Forelimb muscle (tissue), 1 donor: ENCODE results near the gene APOBEC3A. TPM values are rescaled to one million over a fixed set of nuclear protein-coding genes. Genes with fewer than 3 reads are reported as not detected.
"Not testable (repeated sequence)": the region's sequence is repeated elsewhere in the genome, so short reads cannot be mapped to it uniquely, and the experiment has no call there.

ENCODE experiments used
- DNase-seq: peaks from one replicate; pipeline ENCODE4 v3.0.0-alpha.2; 2013; ENCODE audit warnings: low read depth
- polyA plus RNA-seq: library from polyadenylated mRNA; unstranded; fragments of 120-200 nt; gene quantifications from one replicate; pipeline ENCODE4 v1.2.1, GENCODE V29; 2013; ENCODE audit not compliant: insufficient read length

The APOBEC3A gene
- polyA plus RNA-seq, 1 donor: not detected

DNA sequence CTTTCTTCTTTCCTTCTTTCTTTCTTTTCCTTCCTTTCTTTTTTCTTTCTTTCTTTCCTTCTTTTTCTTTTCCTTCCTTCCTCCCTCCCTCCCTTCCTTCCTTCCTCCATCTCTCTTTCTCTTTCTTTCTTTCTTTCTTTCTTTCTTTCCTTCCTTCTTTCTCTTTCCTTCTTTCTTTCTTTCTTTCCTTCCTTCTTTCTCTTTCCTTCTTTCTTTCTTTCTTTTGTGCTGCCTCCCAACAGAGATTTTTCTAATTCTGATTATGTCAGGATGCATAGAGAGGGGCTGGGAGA is 1.2 kb downstream of the APOBEC3A start:
- DNase-seq: not testable (repeated sequence)

DNA sequence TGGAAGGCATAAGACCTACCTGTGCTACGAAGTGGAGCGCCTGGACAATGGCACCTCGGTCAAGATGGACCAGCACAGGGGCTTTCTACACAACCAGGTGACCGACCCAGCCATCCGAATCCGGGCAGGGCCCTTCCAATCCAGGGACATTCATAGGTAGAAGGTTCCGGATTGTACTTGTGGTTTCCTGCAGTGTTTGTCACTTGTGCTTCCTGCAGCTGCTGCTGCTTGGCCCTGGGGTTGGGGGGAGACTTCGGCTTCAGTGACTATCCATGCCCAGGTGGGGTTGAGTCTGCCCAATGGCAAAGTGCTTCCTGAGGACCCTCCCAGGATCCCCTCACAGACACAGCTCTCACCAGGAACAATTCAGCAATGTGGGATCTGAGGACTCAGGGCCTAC is 2.2 kb downstream of the APOBEC3A start:
- no peak for DNase-seq

DNA sequence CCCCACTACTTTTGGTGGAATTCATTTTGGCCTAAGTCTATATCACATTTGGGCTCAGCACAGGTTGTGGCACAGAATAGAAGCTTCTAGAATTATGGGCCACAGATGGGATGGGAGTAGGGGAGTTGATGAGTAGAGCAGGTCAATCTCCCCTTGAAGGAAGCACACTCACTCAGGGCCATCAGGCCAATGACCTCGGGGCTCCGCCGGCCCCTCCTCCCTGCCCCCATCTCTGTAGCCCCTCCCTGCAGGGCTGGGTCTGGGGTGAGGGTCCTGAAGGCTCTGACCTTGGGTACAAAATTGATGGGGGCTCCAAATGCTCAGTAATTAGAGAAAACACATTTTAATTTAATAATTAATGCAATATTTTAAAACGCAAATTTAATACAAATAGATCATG is 3.3 kb downstream of the APOBEC3A start:
- DNase-seq: not testable (repeated sequence)

- DNase-seq: not testable (repeated sequence)
Measured at GRCh38 chr22:38963291-38963738, 5.9 kb downstream of the APOBEC3A start.

DNA sequence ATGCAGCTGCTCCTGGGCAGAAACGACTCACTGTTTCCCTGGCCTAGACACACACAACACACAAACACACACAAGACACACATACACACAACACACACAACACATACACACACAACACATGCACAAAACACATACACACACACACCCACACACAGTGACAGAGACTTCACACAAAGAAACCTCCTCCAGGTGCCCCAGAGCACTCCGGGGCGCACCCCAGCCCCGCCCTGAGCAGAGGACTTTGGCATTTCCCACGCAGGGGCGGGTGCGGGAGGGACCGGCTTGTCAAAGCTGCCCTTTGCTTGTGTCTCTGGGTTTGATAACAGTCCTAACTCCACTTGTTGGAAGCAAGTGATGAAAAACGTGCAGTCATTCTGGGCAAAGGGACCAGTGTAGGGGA is 6.5 kb downstream of the APOBEC3A start:
- no peak for DNase-seq

GRCh38 chr22:38964306-38964705 is 6.9 kb downstream of the APOBEC3A start:
- DNase-seq: no peak

- DNase-seq: no peak
Measured at GRCh38 chr22:38964989-38965388, 7.6 kb downstream of the APOBEC3A start.

DNA sequence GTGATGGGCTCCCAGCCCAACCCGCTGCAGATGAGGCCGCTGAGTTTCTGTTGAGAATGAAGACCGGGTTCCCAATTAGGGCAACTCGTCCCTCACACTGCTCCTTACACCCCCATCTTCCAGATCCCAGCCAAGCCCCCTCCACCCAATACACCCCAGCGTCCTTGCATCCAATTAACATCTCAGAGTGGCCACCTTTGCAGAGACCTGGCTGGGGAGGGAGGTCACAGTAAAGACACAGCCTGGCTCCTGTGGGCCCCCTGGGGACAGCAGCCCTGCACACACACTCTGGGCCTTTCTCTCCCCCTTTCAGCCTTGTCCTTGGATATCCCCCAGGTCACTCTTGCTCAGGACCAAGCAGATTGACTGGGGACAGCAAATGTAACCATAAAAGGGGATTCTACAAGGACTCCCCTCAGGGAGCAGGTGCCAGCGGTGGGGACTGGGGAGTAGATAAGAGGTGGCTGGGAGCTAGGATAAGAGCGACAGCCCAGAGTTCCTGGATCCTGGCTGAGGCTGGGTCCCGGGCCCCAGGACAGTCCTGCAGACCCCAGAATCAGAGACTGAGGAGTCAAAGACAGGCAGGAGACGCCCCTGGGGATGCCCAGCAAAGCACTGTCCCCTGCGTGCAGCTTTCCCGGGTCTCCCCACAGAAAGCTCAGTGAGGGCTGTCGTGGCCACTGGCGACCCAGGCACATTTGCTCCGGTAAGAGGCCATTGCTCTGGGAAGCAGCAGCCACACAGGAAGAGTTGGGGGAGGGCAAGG is 8.4 kb downstream of the APOBEC3A start:
- no peak for DNase-seq

DNA sequence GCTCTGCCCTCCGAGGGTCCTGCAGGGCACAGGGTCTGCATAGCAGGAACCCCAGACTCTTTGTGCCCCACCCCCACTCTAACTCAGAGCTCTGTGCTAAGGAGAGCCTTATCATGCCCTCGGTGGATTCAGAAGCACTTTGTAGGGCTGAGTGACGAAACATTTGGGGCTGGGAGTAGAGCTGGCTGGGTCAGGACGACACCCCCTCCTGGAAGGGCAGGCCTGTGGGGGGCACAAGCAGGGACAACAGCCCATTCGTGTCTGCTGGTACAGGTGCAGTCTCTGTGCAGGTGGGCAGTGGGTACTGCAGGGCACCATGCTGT is 8.9 kb downstream of the APOBEC3A start:
- DNase-seq: no peak

DNA sequence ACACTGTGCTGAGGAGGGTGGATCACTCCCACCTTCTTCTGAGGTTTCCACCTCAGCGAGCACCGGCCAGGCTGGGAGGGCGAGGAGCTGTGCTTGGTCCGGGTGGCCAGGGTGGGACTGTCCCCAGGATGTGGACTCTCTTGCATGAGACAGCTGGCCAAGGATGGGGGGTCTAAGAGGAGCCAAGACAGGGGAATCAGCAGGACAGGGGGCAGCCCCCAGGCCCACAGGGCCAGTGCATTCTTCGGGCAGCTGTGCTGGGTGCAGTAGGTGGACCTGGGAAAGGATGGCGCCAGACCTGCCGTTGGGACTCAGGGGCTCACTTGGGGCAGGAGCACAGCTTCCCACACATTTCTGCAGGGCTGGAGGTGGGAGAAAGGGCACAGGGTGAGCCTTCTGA is 9.5 kb downstream of the APOBEC3A start:
- DNase-seq: no peak

DNA sequence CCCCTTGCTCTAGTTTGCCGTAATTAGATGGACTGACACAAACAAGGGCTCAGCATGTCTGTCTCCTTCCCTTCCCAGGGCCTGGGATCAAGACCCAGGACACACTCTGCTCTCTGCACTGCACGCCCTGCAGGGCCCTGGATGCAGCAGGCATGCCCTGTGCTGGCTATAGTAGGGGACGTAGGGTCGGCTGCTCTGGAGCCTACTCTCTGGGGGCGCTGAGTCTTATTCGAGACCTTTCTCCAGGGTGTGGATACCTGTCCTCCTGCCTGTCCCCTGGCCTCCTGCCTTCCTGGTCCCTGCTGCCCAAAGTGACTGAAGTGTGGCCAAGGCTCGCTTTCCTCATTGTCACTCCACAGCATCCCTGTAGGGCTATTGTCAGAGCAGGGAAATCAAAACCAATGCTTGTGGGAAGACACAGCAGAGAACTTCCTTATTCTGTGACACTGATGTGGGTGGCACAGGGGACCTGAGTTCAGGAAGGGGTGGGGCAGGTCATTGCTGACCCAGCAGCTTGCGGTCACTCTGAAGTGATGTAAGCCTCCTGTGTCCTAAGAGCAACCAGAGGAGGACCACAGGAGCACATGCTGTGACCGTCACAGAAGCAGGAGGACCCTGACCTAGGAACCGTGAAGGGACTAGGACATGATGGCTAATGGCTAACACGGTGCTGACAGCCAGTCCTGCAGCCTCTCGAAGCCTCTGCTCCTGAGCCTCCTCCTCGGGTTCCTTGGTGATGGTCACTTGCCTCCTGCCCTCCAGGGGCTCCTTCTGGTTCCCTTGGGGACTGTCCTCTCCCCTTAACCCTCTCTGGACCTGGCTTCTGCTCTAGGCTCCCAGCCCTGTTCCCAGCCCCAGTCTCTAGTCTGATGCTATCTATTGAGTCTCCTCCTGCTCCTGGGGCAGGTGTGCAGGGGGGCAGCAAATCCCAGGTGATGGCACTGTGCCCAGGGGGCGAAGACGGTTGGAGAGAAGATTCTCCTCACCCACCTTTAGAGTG is 10.3 kb downstream of the APOBEC3A start:
- DNase-seq: no peak

GRCh38 chr22:38968801-38969200 is 11.4 kb downstream of the APOBEC3A start:
- DNase-seq: no peak

DNA sequence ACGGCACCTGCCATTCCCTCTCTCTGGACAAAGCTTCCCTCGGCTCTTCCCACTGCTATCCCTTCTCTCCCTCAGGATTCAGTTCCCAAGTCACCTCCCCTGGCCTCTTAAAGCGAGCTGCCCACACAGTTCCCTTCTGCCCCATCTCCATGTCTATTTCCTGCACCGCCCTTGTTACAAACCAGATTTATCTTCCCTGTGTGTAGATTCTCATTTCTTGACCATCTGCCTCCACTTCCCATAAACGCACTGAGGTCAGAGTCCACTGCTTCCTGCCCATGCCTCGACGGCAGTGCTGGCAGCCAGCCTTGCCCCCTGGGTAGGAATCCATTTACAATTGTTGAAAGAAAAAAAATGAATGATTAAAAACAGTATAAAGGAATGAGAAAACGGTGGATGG is 13.1 kb downstream of the APOBEC3A start:
- DNase-seq: no peak

- DNase-seq: no peak
Measured at GRCh38 chr22:38971202-38971601, 13.8 kb downstream of the APOBEC3A start.

DNA sequence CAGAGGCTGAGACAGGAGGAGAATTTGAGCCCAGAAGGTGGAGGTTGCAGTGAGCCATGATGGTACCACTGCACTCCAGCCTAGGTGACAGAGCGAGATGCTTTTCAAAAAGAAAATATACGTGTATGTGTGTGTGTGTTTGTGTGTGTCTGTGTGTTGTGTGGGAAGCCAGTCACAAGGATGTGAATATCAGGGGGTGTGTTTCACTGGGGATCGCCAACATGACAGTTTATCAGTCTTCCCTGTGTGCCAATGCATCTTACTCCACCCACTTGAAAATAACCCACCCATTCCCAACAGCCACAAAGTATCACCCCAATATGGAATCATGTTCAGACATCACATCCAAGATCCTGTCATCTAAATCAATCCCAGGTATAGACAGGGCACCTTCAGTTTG is 14.4 kb downstream of the APOBEC3A start:
- DNase-seq: no peak

GRCh38 chr22:38972558-38972957 is 15.1 kb downstream of the APOBEC3A start:
- DNase-seq: no peak

GRCh38 chr22:38973289-38974169 is 16.1 kb downstream of the APOBEC3A start:
- DNase-seq: no peak

GRCh38 chr22:38974170-38974825 is 16.9 kb downstream of the APOBEC3A start:
- DNase-seq: no peak

GRCh38 chr22:38974826-38975175 is 17.4 kb downstream of the APOBEC3A start:
- no peak for DNase-seq

DNA sequence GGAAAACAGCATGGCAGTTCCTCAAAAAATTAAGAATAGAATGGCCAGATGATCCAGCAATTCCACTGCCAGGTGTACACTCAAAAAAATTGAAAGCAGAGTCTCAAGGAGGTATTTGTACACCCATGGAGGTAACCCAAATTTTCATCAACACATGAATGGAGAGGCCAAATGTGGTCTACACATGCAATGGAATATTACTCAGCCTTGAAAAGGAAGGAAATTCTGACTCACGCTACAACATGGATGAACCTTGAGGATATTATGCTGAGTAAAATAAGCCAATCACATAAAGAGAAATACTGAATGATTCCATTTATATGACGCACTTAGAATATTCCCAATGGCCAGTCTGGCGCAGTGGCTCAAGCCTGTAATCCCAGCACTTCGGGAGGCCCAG is 19.9 kb downstream of the APOBEC3A start:
- not testable (repeated sequence) for DNase-seq

- DNase-seq: not testable (repeated sequence)
Measured at GRCh38 chr22:38980587-38980986, 23.2 kb downstream of the APOBEC3A start.
